Caco-2 (cell line): ENCODE results near the gene TANC2. TPM values are rescaled to one million over a fixed set of nuclear protein-coding genes. Genes with fewer than 3 reads are reported as not detected.

ENCODE experiments used
- Bru-seq: library from RNA; stranded (reverse); fragments of 400-500 nt; gene quantifications from one replicate; lab custom pipeline; 2021; lab: Mats Ljungman, UMichigan
- BruChase-seq, 2 experiments: library from RNA; stranded (reverse); fragments of 400-500 nt; gene quantifications; one replicate each; lab custom pipeline; 2021; lab: Mats Ljungman, UMichigan
- BruUV-seq: library from RNA; stranded (reverse); fragments of 400-500 nt; replicated peaks from 2 replicates; lab custom pipeline; 2021; lab: Mats Ljungman, UMichigan
- CTCF ChIA-PET: fragments of 300-600 bp; sonication (Branson Sonifier 250); formaldehyde crosslinking; loops from one replicate; lab custom pipeline; 2022; ENCODE audit warnings: antibody characterized with exemption; lab: Charles Lee
- POLR2A ChIA-PET: fragments of 300-600 bp; sonication (Branson Sonifier 250); formaldehyde crosslinking; loops from one replicate; lab custom pipeline; 2022; ENCODE audit warnings: antibody characterized with exemption; lab: Charles Lee
- DNase-seq, 2 experiments: peaks; one replicate each; pipeline versions ENCODE4 v3.0.0 to v3.0.0-alpha.2; 2020 to 2022
- H3K27me3 ChIP-seq: replicated peaks from 2 replicates; pipeline ENCODE4 v1.6.0; 2011; ENCODE audit warnings: low read length; ENCODE audit not compliant: control insufficient read depth, insufficient read depth
- H3K36me3 ChIP-seq: 2 replicates; pipeline ENCODE4 v1.5.1; 2011; ENCODE audit warnings: low read length; ENCODE audit not compliant: control insufficient read depth, insufficient read depth
- H3K4me1 ChIP-seq: fragments of 250-450 bp; sonication (Bioruptor Pico); 2 replicates; pipeline ENCODE4 v1.5.1; 2020; ENCODE audit warnings: mild to moderate bottlenecking
- H3K4me3 ChIP-seq: 2 replicates; pipeline ENCODE4 v1.5.1; 2011; ENCODE audit warnings: low read depth, mild to moderate bottlenecking, control low read depth, low read length
- H3K9me3 ChIP-seq: fragments of 250-450 bp; sonication (Bioruptor Pico); 2 replicates; pipeline ENCODE4 v1.5.1; 2020; ENCODE audit warnings: mild to moderate bottlenecking, moderate library complexity
- H3K27ac Mint-ChIP-seq: one replicate; pipeline ENCODE4 v1.8.0; 2022; ENCODE audit warnings: mixed read lengths; ENCODE audit not compliant: unreplicated experiment
- H3K27me3 Mint-ChIP-seq: one replicate; pipeline ENCODE4 v1.8.0; 2022; ENCODE audit warnings: mixed read lengths; ENCODE audit not compliant: insufficient read depth, unreplicated experiment
- H3K36me3 Mint-ChIP-seq: one replicate; pipeline ENCODE4 v1.8.0; 2022; ENCODE audit warnings: mild to moderate bottlenecking, mixed read lengths; ENCODE audit not compliant: insufficient read depth, unreplicated experiment
- H3K4me1 Mint-ChIP-seq: one replicate; pipeline ENCODE4 v1.8.0; 2022; ENCODE audit warnings: low read depth, mixed read lengths; ENCODE audit not compliant: unreplicated experiment
- H3K4me3 Mint-ChIP-seq: one replicate; pipeline ENCODE4 v1.8.0; 2022; ENCODE audit warnings: mild to moderate bottlenecking, moderate library complexity, mixed read lengths; ENCODE audit not compliant: unreplicated experiment
- H3K9me3 Mint-ChIP-seq: one replicate; pipeline ENCODE4 v1.8.0; 2022; ENCODE audit warnings: mixed read lengths; ENCODE audit not compliant: unreplicated experiment
- CTCF ChIP-seq, 2 experiments: fragments of 200-600 bp in 1 of 2; IDR thresholded peaks; 1 replicate in 1 of 2; 2 replicates in 1 of 2; pipeline versions ENCODE4 v1.5.1 to v1.8.0; 2011 to 2022; ENCODE audit warnings: antibody characterized with exemption in 1 of 2, control low read depth in 1 of 2, inconsistent platforms in 1 of 2, low read depth in 1 of 2, low read length in 1 of 2, mild to moderate bottlenecking in 1 of 2, moderate library complexity in 1 of 2; ENCODE audit not compliant: insufficient read depth in 1 of 2, severe bottlenecking in 1 of 2, unreplicated experiment in 1 of 2
- intact Hi-C: fragments of 100-400 bp; cut with micrococcal nuclease; formaldehyde crosslinking; loops from one replicate; pipeline ENCODE4 v1.10.0; 2022; ENCODE audit not compliant: unreplicated experiment
- long read RNA-seq: library from polyadenylated mRNA; stranded (forward); transcript quantifications from one replicate; pipeline ENCODE4 v2.0.0, GENCODE V29; 2022
- total RNA-seq: library from RNA; stranded (reverse); gene quantifications from 2 replicates; pipeline ENCODE4 v1.2.3, GENCODE V29; 2022

The TANC2 gene
- total RNA-seq (1.9 and 4.1 TPM in 2 replicates), Bru-seq, nascent RNA (percentile 31 among the genes with signal in this experiment), BruChase-seq, experiment 1, labeled RNA remaining after a 2-hour chase (percentile 26 among the genes with signal in this experiment), BruChase-seq, experiment 2, labeled RNA remaining after a 6-hour chase (percentile 23 among the genes with signal in this experiment)
- long read RNA-seq, partial matches to known transcripts: 1 of 1 reads
- long read RNA-seq, other reads (novel, unspliced or antisense): 0 of 1 reads

DNA sequence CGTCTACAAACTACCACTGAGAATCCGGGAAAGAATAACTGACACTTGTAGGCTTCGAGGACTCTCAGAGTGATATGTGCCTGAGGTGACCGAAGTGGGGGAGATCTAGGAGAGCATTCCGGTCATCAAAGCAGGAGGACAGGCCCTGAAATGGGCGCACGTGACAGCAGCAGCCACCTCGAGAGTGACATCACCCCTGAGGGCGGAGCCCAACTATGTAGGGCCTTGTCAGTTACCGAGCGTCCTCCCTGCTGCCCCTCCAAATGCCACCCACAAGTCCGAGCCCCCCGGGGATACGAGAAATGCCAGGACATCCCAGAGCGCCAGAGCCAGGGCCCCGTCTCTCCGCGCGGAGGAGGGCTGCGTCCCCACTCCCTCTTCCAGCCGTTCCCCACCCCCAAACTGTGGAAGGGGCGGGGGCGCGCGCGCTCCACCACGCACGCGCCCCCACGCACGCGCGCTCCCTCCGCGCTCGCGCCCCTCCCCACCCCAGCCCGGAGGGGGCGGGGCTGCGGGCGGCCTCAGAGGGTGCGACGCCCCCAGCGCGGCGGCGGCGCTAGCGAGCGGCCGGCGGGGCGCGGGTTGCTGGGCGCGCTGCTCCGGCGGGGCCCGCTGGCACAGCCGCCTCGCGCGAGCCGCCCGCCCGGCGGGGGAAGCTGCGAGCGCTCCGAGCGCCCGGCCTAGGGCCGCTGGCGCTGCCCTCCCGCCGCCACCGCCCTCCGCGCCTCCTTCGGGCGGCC, at the start of gene TANC2:
Gene TANC2 (plus strand): TSS at position 550 of the 740 bp plus-strand sequence. CDS start 43,325 bp downstream, outside the sequence.
- Mint-ChIP-seq H3K4me3 (peak within 1 kb of the TSS; percentile 81), H3K9me3 (no peaks in the 10 kb centered on the region), H3K27me3 (peaks cover 34% of the 10 kb centered on the region), H3K36me3 (no peaks in the 10 kb centered on the region), H3K27ac (peak within 1 kb of the TSS; percentile 59), H3K4me1 (peaks cover 7% of the 10 kb centered on the region)
- Histone ChIP-seq H3K4me1 (no peaks in the 10 kb centered on the region), H3K27me3 (no peaks in the 10 kb centered on the region), H3K9me3 (no peaks in the 10 kb centered on the region), H3K36me3 (no peaks in the 10 kb centered on the region), H3K4me3 (peak within 1 kb of the TSS; percentile 48)
- no peak for TF ChIP-seq CTCF (IDR thresholded peaks at IDR 0.05; ENCODE audit: insufficient read depth in 1 of 2, low read depth in 1 of 2, low read length in 1 of 2, severe bottlenecking in 1 of 2, unreplicated experiment in 1 of 2)
- intact Hi-C loops: no loop called here
- BruUV-seq: no TSS peak
- CTCF ChIA-PET: no interaction called here
- POLR2A ChIA-PET: no interaction called here
- DNase-seq: peak; percentile 74 to 82

DNA sequence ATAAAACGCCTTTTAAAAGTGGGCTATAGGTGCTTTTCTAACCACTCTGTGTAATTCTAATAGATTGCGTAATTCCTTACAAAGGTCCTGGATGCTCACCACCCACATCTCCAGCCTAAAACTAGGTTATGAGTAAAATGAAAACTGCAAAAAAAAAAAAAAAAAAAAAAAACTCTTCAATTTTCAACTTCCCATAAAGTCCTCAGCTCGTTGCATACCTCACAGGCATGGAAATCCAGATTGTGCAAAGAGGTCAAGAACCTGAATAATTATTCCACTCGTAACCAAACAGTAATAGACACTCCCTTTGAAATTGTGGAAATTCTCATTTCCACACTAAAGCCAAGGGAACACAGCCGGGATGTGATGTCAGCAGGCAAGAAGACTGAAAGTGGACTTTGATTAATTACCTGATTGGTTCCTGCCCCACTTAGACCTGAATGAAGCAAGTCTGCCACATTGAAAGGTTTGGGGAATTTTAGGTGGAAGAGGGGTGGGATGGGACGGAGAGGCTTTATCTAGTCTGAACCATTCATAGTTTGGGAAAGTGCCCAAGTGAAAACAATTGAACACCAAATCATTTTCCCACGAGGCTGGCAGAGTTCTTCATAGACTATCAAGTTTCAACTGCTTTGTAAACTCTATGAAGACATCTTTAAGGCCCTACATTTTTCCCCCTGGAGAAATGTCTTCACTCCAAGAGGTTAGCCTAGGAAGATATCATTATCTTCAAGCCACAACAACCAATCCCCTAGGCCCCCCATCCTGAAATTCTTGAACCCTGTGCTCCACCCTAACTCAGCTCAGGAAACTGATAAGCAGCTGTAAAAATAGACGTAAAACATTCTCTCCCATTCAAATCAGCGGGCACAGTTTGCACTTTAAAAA, 49.1 kb upstream of the TANC2 start:
- TF ChIP-seq CTCF (IDR thresholded peaks at IDR 0.05; ENCODE audit: insufficient read depth in 1 of 2, low read depth in 1 of 2, low read length in 1 of 2, severe bottlenecking in 1 of 2, unreplicated experiment in 1 of 2): no peak
- Mint-ChIP-seq H3K36me3 (no peaks in the 10 kb centered on the region), H3K27me3 (peaks cover 11% of the 10 kb centered on the region), H3K4me1 (no peaks in the 10 kb centered on the region), H3K4me3 (no peak overlapping the region), H3K9me3 (peaks cover 9% of the 10 kb centered on the region), H3K27ac (no peak overlapping the region)
- POLR2A ChIA-PET: no interaction called here
- H3K36me3 ChIP-seq: no peaks in the 10 kb centered on the region
- no peak for DNase-seq
- H3K4me3 ChIP-seq: no peak overlapping the region
- peaks cover 3% of the 10 kb centered on the region; the same call in 1 of the 2 replicates for H3K9me3 ChIP-seq
- intact Hi-C loops: no loop called here
- no TSS peak for BruUV-seq
- CTCF ChIA-PET: no interaction called here
- H3K4me1 ChIP-seq: no peaks in the 10 kb centered on the region
- no peaks in the 10 kb centered on the region; the same call in 1 of the 2 replicates for H3K27me3 ChIP-seq

DNA sequence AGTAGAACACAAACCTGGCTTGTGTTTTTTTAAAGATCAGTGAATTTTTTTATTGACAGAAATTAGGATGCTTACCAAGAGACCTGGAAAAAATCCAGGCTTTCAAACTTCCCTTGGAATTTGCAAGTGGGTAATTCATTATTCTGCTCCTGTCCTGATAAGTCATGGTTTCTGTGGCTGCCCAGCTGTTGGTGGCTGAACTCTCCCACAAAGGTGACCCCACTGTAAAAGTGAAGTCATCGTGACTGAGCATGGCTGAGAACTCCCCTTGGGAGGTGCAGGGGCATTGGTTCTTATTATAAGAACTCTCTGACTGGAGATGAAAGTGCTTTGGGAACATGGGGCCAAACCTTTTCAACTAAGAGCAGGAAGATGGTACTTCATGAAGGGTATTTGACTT, 46.6 kb upstream of the TANC2 start:
- Mint-ChIP-seq H3K9me3 (no peaks in the 10 kb centered on the region), H3K27me3 (peaks cover 3% of the 10 kb centered on the region), H3K4me3 (no peak overlapping the region), H3K4me1 (no peaks in the 10 kb centered on the region), H3K36me3 (no peaks in the 10 kb centered on the region), H3K27ac (no peak overlapping the region)
- TF ChIP-seq CTCF (IDR thresholded peaks at IDR 0.05; ENCODE audit: insufficient read depth in 1 of 2, low read depth in 1 of 2, low read length in 1 of 2, severe bottlenecking in 1 of 2, unreplicated experiment in 1 of 2): no peak
- Histone ChIP-seq H3K9me3 (no peaks in the 10 kb centered on the region), H3K27me3 (no peaks in the 10 kb centered on the region; the same call in 1 of the 2 replicates), H3K36me3 (no peaks in the 10 kb centered on the region), H3K4me3 (no peak overlapping the region), H3K4me1 (no peaks in the 10 kb centered on the region)
- no peak for DNase-seq
- ChIA-PET POLR2A (no interaction called here), CTCF (no interaction called here)
- intact Hi-C loops: no loop called here
- no TSS peak for BruUV-seq
